HepG2 (cell line): ENCODE data around the gene GOT1. TPM values are rescaled to one million over a fixed set of nuclear protein-coding genes. Genes with fewer than 3 reads are reported as not detected.

ENCODE experiments used
- AGO2 ChIP-seq: fragments of 200-400 bp; formaldehyde crosslinking; optimal IDR thresholded peaks from 2 replicates; pipeline ENCODE3; 2017; ENCODE audit warnings: mild to moderate bottlenecking, low read depth, low read length, moderate library complexity
- ARNTL ChIP-seq: sonication (generic); formaldehyde crosslinking; IDR thresholded peaks from 2 replicates; pipeline ENCODE4 v1.4.0; 2020; ENCODE audit warnings: mild to moderate bottlenecking, missing genetic modification reagents
- ATRX ChIP-seq: sonication (generic); formaldehyde crosslinking; IDR thresholded peaks from 2 replicates; pipeline ENCODE4 v1.4.0; 2020; ENCODE audit warnings: missing genetic modification reagents, borderline replicate concordance
- CBFB ChIP-seq: sonication (generic); formaldehyde crosslinking; IDR thresholded peaks from 2 replicates; pipeline ENCODE4 v1.4.0; 2020; ENCODE audit warnings: missing genetic modification reagents
- CHD2 ChIP-seq: IDR thresholded peaks from 2 replicates; pipeline ENCODE4 v1.6.1; 2011; ENCODE audit warnings: low read depth, low read length, improper control_type of control experiment
- GPN1 ChIP-seq: sonication (generic); formaldehyde crosslinking; IDR thresholded peaks from 2 replicates; pipeline ENCODE4 v1.5.1; 2020; ENCODE audit warnings: missing genetic modification reagents, borderline replicate concordance
- HBP1 ChIP-seq: IDR thresholded peaks from 2 replicates; pipeline ENCODE4 v1.6.1; 2016; ENCODE audit warnings: low read depth, control low read depth
- HNF4G ChIP-seq, 2 experiments: sonication (generic) in 1 of 2; formaldehyde crosslinking in 1 of 2; IDR thresholded peaks; 2 replicates each; pipeline versions ENCODE4 v1.4.0 to v1.6.1; 2011 to 2020; ENCODE audit warnings: borderline replicate concordance in 2 of 2, low read depth in 2 of 2, mild to moderate bottlenecking in 2 of 2, low read length in 1 of 2, missing genetic modification reagents in 1 of 2, moderate library complexity in 1 of 2
- HOXA7 ChIP-seq: sonication (generic); formaldehyde crosslinking; IDR thresholded peaks from 2 replicates; pipeline ENCODE4 v1.8.1; 2022; ENCODE audit warnings: mild to moderate bottlenecking, missing genetic modification reagents, moderate library complexity
- JARID2 ChIP-seq: sonication (generic); formaldehyde crosslinking; IDR thresholded peaks from 2 replicates; pipeline ENCODE4 v1.8.1; 2023; ENCODE audit warnings: missing genetic modification reagents, inconsistent platforms; ENCODE audit not compliant: insufficient replicate concordance
- KDM3A ChIP-seq: IDR thresholded peaks from 2 replicates; pipeline ENCODE4 v1.6.1; 2018; ENCODE audit warnings: low read depth, missing compliant biosample characterization
- KLF6 ChIP-seq: IDR thresholded peaks from 2 replicates; pipeline ENCODE4 v1.8.0; 2016; ENCODE audit warnings: missing biosample characterization, missing genetic modification reagents
- KMT2B ChIP-seq: IDR thresholded peaks from 2 replicates; pipeline ENCODE4 v1.6.1; 2016; ENCODE audit warnings: missing genetic modification reagents, missing compliant biosample characterization
- MATR3 ChIP-seq: sonication (generic); formaldehyde crosslinking; IDR thresholded peaks from 2 replicates; pipeline ENCODE4 v1.4.0; 2020; ENCODE audit warnings: missing genetic modification reagents
- MIXL1 ChIP-seq: IDR thresholded peaks from 2 replicates; pipeline ENCODE4 v1.6.1; 2016
- NFRKB ChIP-seq: fragments of 450-650 bp; IDR thresholded peaks from 2 replicates; pipeline ENCODE4 v1.6.1; 2017
- SATB2 ChIP-seq: sonication (generic); formaldehyde crosslinking; IDR thresholded peaks from 2 replicates; pipeline ENCODE4 v1.5.0; 2020; ENCODE audit warnings: missing genetic modification reagents
- SKIL ChIP-seq: sonication (generic); formaldehyde crosslinking; IDR thresholded peaks from 2 replicates; pipeline ENCODE4 v1.8.0; 2022; ENCODE audit warnings: missing genetic modification reagents, mild to moderate bottlenecking, moderate library complexity, borderline replicate concordance
- TGIF2 ChIP-seq: IDR thresholded peaks from 2 replicates; pipeline ENCODE4 v1.6.1; 2016; ENCODE audit warnings: control low read depth, missing compliant biosample characterization
- ZBTB3 ChIP-seq: sonication (generic); formaldehyde crosslinking; IDR thresholded peaks from 2 replicates; pipeline ENCODE4 v1.4.0; 2020; ENCODE audit warnings: low read depth, mild to moderate bottlenecking, moderate library complexity, missing genetic modification reagents, borderline replicate concordance
- ZBTB7A ChIP-seq: sonication (generic); formaldehyde crosslinking; IDR thresholded peaks from 2 replicates; pipeline ENCODE4 v1.8.0; 2022; ENCODE audit warnings: mild to moderate bottlenecking, missing genetic modification reagents
- ZC3H13 ChIP-seq: sonication (generic); formaldehyde crosslinking; IDR thresholded peaks from 2 replicates; pipeline ENCODE4 v1.8.1; 2023; ENCODE audit warnings: mild to moderate bottlenecking, missing genetic modification reagents, moderate library complexity
- ZNF572 ChIP-seq: sonication (generic); formaldehyde crosslinking; IDR thresholded peaks from 2 replicates; pipeline ENCODE4 v1.5.1; 2020; ENCODE audit warnings: mild to moderate bottlenecking, missing genetic modification reagents
- ZNF720 ChIP-seq: sonication (generic); formaldehyde crosslinking; IDR thresholded peaks from 2 replicates; pipeline ENCODE4 v1.4.0; 2020; ENCODE audit warnings: missing genetic modification reagents
- ZSCAN5A ChIP-seq: sonication (generic); formaldehyde crosslinking; IDR thresholded peaks from 2 replicates; pipeline ENCODE4 v1.8.0; 2022; ENCODE audit warnings: mild to moderate bottlenecking, missing genetic modification reagents, borderline replicate concordance
- polyA plus RNA-seq, 8 experiments: library from polyadenylated mRNA; depleted of rRNA in 3 of 8; stranded (reverse) in 7 of 8; unstranded in 1 of 8; fragments of >200 nt; fragmentation: Illumina TruSeq in 4 of 8; extraction: Trizol in 4 of 8; gene quantifications; 2 replicates each; pipeline versions ENCODE4 v1.2.1 to v1.2.3, GENCODE V29; 2011 to 2016; ENCODE audit warnings: low read depth in 4 of 8, missing spikeins in 1 of 8, mixed read lengths in 1 of 8; ENCODE audit not compliant: insufficient read depth in 1 of 8
- total RNA-seq, 5 experiments: library from RNA; depleted of rRNA; stranded (reverse); fragments of >200 nt; fragmentation: Illumina TruSeq; extraction: Trizol; gene quantifications; 2 replicates each; pipeline ENCODE4 v1.2.3, GENCODE V29; 2016; ENCODE audit warnings: low read depth in 1 of 5

The GOT1 gene
- total and polyA plus RNA-seq, 2 of the 13 experiments (the other 11 are each of a cell fraction or from before 2014, with no cell fraction given), result 81.2 to 102 TPM

GRCh38 chr10:99430451-99431189 lies at the start of gene GOT1 (continued):
- peak; percentile 24; the same call in 1 of the 2 replicates for TF ChIP-seq HNF4G (IDR thresholded peaks at IDR 0.05; ENCODE audit: borderline replicate concordance, low read depth, low read length)
- 0 out of 2 replicates have a peak, but pooled peaks have one; percentile 48 for TF ChIP-seq HNF4G (CRISPR knock-in tag; IDR thresholded peaks at IDR 0.05; ENCODE audit: borderline replicate concordance, low read depth)
- peak; percentile 65; the same call in 1 of the 2 replicates for TF ChIP-seq ZSCAN5A (CRISPR knock-in tag)
- peak; percentile 53; the same call in 1 of the 2 replicates for TF ChIP-seq KMT2B
- 0 out of 2 replicates have a peak, but pooled peaks have one; percentile 3 for TF ChIP-seq CHD2
- TF ChIP-seq JARID2 (CRISPR knock-in tag), result no peak
- TF ChIP-seq CBFB (CRISPR knock-in tag), result no peak
- no peak for TF ChIP-seq ZNF720 (CRISPR knock-in tag)
- no peak for TF ChIP-seq HBP1
- peak; percentile 45; the same call in 1 of the 2 replicates for TF ChIP-seq MIXL1 (CRISPR knock-in tag)
- TF ChIP-seq ATRX (CRISPR knock-in tag), result no peak
- TF ChIP-seq KDM3A (CRISPR knock-in tag), result no peak; the same call in 1 of the 2 replicates
- no peak for TF ChIP-seq TGIF2 (CRISPR knock-in tag)
- TF ChIP-seq ARNTL (CRISPR knock-in tag), result no peak
- peak; percentile 61; the same call in 1 of the 2 replicates for TF ChIP-seq SKIL (CRISPR knock-in tag)
- TF ChIP-seq HOXA7, result no peak
- no peak; the same call in 1 of the 2 replicates for TF ChIP-seq ZNF572 (CRISPR knock-in tag)
- 0 out of 2 replicates have a peak, but pooled peaks have one; percentile 53 for TF ChIP-seq ZC3H13 (CRISPR knock-in tag)
- TF ChIP-seq ZBTB7A (CRISPR knock-in tag), result no peak
- TF ChIP-seq MATR3 (CRISPR knock-in tag), result no peak
- no peak for TF ChIP-seq NFRKB
- peak; percentile 76 for TF ChIP-seq KLF6
- no peak for TF ChIP-seq AGO2
- TF ChIP-seq GPN1 (CRISPR knock-in tag), result no peak
- TF ChIP-seq ZBTB3, result no peak
- no peak for TF ChIP-seq SATB2 (CRISPR knock-in tag)
